BLaER1 treated with 17β-estradiol and CSF1 and Interleukin-3, amounts not matched to agents 10 nM and 100 nM (cell line): Measurements from ENCODE around the gene PDE4DIP.
"Not testable (repeated sequence)": the region's sequence is repeated elsewhere in the genome, so short reads cannot be mapped to it uniquely, and the experiment has no call there.

ENCODE experiments used
- H3K27ac ChIP-seq, 11 experiments: shearing (Covaris generic); formaldehyde crosslinking; 2 replicates each; pipeline ENCODE4 v1.8.1; 2022
- H3K27me3 ChIP-seq, 11 experiments: shearing (Covaris generic); formaldehyde crosslinking; 2 replicates each; pipeline ENCODE4 v1.8.1; 2022
- H3K36me3 ChIP-seq, 11 experiments: shearing (Covaris generic); formaldehyde crosslinking; 2 replicates each; pipeline ENCODE4 v1.8.1; 2022
- H3K4me1 ChIP-seq, 10 experiments: shearing (Covaris generic); formaldehyde crosslinking; 2 replicates each; pipeline ENCODE4 v1.8.1; 2022
- H3K4me2 ChIP-seq, 11 experiments: shearing (Covaris generic); formaldehyde crosslinking; 2 replicates each; pipeline ENCODE4 v1.8.1; 2022
- H3K4me3 ChIP-seq, 10 experiments: shearing (Covaris generic); formaldehyde crosslinking; 2 replicates each; pipeline ENCODE4 v1.8.1; 2022
- H3K9ac ChIP-seq, 11 experiments: shearing (Covaris generic); formaldehyde crosslinking; 2 replicates each; pipeline ENCODE4 v1.8.1; 2022
- H3K9me3 ChIP-seq, 11 experiments: shearing (Covaris generic); formaldehyde crosslinking; replicated peaks in 1 of 11; 2 replicates each; pipeline ENCODE4 v1.8.1; 2022
- H4K20me1 ChIP-seq, 11 experiments: shearing (Covaris generic); formaldehyde crosslinking; 2 replicates each; pipeline ENCODE4 v1.8.1; 2022

PDE4DIP gene

DNA sequence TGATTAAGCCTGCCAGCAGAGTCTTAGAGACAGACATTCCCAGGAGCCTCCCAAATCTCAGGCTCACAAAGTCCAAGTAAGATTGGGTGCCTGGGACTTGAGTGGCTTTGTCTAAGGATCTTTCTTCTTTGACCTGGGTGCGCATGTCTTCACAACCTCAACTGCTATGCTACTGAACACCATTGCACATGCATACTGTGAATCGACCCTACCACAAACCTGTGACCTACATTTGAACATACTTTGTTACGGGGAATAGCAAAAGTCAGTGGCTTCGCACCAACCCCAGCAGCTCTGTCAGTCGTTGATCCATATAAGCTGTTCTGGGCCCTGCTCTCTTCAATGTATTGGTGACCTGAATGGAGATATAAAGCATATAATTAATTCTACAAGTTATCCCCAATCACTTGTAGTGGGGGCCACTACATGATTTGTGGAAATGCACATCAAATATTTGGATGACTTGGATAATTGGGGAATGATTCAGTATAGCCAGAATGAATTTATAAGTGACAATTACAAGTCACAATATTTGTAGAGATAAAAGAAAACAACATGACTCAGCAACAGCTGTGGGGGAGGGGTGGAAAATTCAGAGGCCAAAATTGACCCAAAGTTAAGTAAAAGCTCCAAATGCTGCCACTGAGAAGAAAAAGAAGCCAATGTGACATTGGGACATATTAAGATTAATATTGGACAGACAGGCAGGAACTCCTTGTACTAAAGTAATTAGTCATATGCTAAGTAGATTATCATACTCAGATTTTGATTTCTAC lies 152.4 kb downstream of the PDE4DIP start:
- not testable (repeated sequence) for H3K9me3 ChIP-seq, H4K20me1 ChIP-seq, H3K27me3 ChIP-seq, H3K9ac ChIP-seq, H3K4me3 ChIP-seq, H3K4me1 ChIP-seq, H3K36me3 ChIP-seq, H3K27ac ChIP-seq, H3K4me2 ChIP-seq

DNA sequence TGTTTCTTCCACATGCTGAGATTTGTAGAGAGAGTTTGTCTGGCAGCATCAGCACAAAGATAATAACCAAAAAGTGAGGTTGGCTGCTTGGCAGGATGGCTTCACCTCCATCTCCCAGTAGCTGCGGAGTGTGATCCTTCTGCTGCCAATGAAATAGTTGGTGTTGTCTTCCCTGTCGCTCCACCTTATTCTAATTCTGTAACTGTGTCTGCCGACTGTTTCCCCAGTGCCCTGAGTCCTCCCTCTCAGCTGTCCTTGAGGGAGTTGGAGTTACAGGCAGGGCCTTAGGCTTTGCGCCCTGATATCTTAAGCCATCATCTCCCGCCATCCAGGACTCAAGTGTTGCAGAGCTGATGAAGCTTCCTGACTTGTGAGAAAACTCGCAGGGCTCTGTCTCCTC lies 153.2 kb downstream of the PDE4DIP start:
- H3K4me1 ChIP-seq, H3K27me3 ChIP-seq, H3K27ac ChIP-seq, H4K20me1 ChIP-seq, H3K4me3 ChIP-seq, H3K36me3 ChIP-seq, H3K9me3 ChIP-seq, H3K9ac ChIP-seq, H3K4me2 ChIP-seq: not testable (repeated sequence)

DNA sequence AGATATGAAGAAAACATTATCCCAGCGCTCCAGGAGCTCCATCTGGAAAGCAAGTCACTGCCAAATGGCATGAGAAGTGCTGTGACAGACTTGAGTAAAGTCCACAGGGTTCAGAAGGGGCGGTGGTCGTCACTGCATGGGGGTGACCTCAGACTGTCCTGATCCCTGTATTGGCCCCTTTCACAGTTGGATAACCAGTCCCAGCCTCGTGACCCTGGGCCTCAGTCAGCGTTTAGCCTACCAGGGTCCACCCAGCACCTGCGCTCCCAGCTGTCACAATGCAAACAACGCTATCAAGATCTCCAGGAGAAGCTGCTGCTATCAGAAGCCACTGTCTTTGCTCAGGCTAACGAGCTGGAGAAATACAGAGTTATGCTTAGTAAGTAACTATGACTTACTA lies 158.4 kb downstream of the PDE4DIP start:
- H3K9ac ChIP-seq, H3K4me1 ChIP-seq, H3K9me3 ChIP-seq, H3K27me3 ChIP-seq, H3K4me3 ChIP-seq, H3K27ac ChIP-seq, H3K36me3 ChIP-seq, H3K4me2 ChIP-seq, H4K20me1 ChIP-seq: not testable (repeated sequence)

DNA sequence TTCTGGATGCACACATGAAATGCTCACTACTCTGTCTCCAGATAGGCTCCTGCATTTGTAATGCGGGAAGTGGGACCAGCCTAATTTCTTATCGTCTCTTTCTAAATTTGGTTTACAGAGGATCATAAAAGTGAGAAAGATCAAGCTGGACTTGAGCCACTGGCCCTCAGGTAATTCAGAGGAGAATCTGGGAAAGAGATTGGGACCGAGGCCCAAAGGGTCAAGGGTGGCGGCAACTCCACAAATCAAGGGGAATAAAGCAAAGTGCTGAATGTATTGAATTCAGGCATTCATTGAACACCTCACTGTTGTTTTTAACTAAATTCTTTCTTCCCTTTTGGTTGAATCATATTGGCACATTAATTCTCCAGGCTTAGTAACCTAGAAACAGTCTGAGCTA lies 164.1 kb downstream of the PDE4DIP start:
- not testable (repeated sequence) for H3K4me2 ChIP-seq, H3K27ac ChIP-seq, H3K27me3 ChIP-seq, H3K4me3 ChIP-seq, H4K20me1 ChIP-seq, H3K9ac ChIP-seq, H3K9me3 ChIP-seq, H3K4me1 ChIP-seq, H3K36me3 ChIP-seq

DNA sequence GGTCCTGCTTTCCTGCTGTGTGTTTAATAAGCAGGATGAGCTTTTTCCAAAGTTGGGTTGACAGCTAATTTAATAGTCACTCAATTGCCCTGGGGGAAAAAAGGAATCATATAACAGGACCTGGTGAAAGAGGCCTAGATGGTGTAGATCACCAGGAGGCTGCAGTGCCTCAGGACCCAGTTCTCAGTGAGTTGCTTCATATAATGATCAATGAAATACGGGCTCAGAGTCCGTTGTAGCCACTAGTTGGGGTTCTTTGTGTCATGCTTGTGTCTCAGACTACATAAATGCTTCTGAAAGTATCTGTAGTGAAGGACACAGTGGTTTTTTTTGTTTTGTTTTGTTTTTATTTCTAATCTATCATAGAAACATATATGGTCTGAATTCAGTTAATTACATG lies 164.5 kb downstream of the PDE4DIP start:
- H3K4me1 ChIP-seq, H3K9ac ChIP-seq, H4K20me1 ChIP-seq, H3K27me3 ChIP-seq, H3K36me3 ChIP-seq, H3K4me2 ChIP-seq, H3K4me3 ChIP-seq, H3K27ac ChIP-seq, H3K9me3 ChIP-seq: not testable (repeated sequence)

DNA sequence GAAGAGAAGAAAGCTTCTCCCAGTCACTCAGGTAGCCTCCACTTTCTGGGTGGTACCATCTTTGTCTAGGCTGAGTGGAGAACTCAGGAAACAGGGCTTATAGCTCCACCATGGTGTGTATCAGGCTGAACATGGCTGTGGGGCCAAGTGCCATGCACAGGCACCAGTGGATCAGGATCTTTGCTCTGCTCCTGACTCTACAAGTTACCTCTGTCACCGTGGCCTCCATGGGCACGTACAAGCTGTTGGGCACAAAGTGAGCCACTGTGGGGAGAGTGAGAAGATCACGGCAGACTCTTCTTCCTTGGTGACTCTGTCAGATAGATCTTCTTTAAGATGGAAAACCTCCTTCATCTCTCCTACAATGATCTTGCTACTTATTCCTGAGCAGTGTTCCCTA lies 165.5 kb downstream of the PDE4DIP start:
- H3K4me3 ChIP-seq: not testable (repeated sequence)

DNA sequence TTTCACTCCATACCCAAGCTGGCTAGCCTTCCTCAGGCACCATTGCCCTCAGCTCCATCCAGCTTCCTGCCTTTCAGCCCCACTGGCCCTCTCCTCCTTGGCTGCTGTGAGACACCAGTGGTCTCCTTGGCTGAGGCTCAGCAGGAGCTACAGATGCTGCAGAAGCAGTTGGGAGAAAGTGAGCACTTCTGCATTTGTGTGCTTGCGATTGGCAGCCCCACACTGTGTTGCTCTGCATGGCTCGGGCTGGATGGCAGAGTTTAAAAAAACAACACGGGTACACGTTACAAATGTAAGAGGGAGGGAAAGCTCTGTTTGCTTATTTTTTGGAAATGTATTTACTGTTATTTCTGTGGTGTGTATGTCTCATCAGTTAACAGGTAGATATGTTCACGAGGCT lies 168.4 kb downstream of the PDE4DIP start:
- H3K36me3 ChIP-seq, H3K27me3 ChIP-seq, H3K4me1 ChIP-seq, H3K27ac ChIP-seq, H3K4me3 ChIP-seq, H3K9ac ChIP-seq, H4K20me1 ChIP-seq, H3K9me3 ChIP-seq, H3K4me2 ChIP-seq: not testable (repeated sequence)

More for the DNA sequence above, 165.5 kb downstream of the PDE4DIP start:
- H3K9ac ChIP-seq, H3K36me3 ChIP-seq, H3K27me3 ChIP-seq, H4K20me1 ChIP-seq, H3K9me3 ChIP-seq, H3K4me1 ChIP-seq, H3K4me2 ChIP-seq, H3K27ac ChIP-seq: not testable (repeated sequence)

DNA sequence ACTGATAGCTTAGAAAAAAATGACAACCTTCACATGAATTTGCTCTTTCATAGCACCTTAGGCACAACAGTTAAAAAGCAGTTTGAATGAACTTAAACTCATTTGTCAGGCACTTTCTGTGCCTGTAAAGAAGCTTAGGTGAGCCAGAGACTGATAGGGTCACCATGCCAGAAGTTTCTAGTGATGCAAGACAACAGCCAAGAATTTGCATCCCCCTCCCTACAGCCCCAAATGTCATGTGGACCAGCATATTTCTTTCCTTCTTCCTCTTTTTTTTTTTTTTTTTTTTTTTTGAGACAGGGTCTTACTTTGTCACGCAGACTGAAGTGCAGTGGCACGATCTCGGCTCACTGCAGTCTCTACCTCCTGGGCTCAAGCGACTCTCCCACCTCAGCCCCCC lies 169.3 kb downstream of the PDE4DIP start:
- not testable (repeated sequence) for H3K27ac ChIP-seq, H3K36me3 ChIP-seq, H3K9me3 ChIP-seq, H3K4me2 ChIP-seq, H3K9ac ChIP-seq, H4K20me1 ChIP-seq, H3K4me1 ChIP-seq, H3K4me3 ChIP-seq, H3K27me3 ChIP-seq

DNA sequence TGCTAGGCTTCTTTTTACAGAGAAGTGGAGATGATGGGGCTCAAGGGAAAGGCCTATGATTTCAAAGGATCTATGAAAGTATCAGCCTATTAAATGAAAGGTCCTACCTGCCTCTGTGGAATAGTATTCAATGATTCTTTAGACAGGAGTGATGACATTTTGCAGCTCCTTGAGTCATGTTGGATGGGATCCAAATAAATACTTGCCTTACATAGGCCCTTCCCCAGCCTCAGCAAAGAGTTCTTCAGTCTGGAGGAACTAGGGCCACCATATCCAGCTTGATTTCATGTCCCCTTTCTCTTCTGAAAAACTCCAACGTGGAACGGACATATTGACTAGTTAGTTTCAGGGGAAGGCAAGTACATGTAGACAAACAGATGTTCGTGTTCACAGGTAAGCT lies 171.3 kb downstream of the PDE4DIP start:
- H3K4me2 ChIP-seq, H3K4me1 ChIP-seq, H3K36me3 ChIP-seq, H3K4me3 ChIP-seq, H4K20me1 ChIP-seq, H3K27me3 ChIP-seq, H3K9me3 ChIP-seq, H3K9ac ChIP-seq, H3K27ac ChIP-seq: not testable (repeated sequence)

DNA sequence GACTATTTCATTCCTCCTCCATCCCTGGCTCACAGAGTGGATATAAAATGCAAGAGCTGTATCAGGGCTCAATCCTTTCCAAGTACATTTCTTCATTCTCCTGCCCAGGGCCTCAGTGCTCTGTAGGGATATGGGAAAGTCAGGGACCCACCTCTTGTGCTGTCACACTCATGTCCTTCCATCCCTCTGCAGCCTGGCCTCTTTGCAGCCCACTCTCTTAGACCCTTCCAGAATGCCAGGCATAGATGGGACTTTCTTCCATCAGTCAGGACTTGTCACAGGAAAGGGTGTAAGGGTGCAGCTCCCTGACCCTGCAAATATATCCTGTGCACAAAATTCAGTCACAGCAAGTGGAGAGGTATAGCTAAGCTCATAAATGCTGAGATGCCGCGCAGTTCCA lies 172.4 kb downstream of the PDE4DIP start:
- not testable (repeated sequence) for H3K27ac ChIP-seq, H3K9me3 ChIP-seq, H3K4me3 ChIP-seq, H3K27me3 ChIP-seq, H3K4me1 ChIP-seq, H4K20me1 ChIP-seq, H3K4me2 ChIP-seq, H3K36me3 ChIP-seq, H3K9ac ChIP-seq

DNA sequence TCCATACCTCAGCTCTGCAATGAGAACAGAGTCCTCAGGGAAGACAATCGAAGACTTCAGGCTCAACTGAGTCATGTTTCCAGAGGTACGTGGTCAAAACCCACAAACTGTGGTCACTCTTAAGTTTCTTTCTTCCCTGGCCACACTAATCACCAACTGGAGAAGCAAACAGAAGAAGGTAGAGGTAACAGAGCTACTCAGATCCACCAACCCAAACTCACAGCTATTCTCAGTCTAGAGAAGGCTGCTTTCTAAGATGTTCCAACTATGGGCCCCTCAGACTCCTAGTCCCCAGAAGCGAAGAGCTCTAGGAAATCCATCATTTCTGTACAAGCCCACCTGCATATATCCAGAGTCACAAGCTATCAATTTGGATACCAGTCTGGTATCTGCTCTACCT lies 174.3 kb downstream of the PDE4DIP start:
- not testable (repeated sequence) for H3K4me2 ChIP-seq, H3K9ac ChIP-seq, H3K27ac ChIP-seq, H3K4me3 ChIP-seq, H3K36me3 ChIP-seq, H3K4me1 ChIP-seq, H4K20me1 ChIP-seq, H3K27me3 ChIP-seq, H3K9me3 ChIP-seq

DNA sequence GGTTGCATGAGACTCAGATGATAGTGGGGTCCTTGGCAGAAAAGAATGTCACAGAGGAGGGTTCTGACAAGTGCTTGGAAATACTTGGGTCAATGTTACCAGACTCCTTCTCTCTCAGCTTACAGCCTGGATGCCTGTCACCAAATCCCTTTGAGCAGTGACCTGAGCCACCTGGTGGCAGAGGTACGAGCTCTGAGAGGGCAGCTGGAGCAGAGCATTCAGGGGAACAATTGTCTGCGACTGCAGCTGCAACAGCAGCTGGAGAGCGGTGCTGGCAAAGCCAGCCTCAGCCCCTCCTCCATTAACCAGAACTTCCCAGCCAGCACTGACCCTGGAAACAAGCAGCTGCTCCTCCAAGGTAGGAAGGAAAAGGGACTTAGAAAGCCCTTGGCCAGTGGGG lies 180.1 kb downstream of the PDE4DIP start:
- H3K9me3 ChIP-seq, H4K20me1 ChIP-seq, H3K27me3 ChIP-seq, H3K4me2 ChIP-seq, H3K27ac ChIP-seq, H3K36me3 ChIP-seq, H3K4me3 ChIP-seq, H3K4me1 ChIP-seq, H3K9ac ChIP-seq: not testable (repeated sequence)

DNA sequence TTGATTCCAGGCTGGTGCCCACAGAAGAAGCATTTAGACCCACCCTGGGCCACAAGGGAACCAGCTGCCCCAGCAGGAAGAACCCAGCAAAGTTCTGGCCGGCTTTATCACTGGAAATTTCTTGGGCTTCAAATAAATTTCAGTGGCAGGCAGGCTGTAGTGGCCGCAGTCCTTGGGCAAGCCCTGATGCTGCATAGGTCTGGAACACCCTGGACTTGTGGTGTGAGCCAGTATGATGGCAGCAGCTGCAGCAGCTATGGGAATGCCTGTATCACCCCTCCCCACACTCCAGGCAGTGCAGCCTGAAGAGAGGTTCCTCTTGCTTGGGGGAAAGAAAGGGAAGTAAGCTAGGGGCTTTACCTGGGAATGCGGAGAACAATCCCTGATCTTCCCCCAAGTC lies 189.7 kb downstream of the PDE4DIP start:
- H4K20me1 ChIP-seq, H3K27ac ChIP-seq: not testable (repeated sequence)

DNA sequence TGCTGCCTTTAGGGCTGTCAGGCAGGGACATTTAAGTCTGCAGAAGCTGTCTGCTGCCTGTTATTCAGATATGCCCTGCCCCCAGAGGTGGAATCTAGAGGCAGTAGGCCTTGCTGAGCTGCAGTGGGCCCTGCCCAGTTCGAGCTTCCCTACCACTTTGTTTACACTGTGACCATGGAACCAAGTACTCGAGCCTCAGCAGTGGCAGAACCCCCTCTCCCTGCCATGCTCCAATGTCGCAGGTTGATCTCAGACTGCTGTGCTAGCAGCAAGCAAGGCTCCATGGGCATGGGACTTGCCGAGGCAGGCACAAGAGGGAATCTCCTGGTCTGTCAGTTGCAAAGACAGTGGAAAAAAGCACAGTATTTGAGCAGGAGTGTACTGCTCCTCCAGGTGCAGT lies 198.8 kb downstream of the PDE4DIP start:
- not testable (repeated sequence) for H3K27me3 ChIP-seq, H4K20me1 ChIP-seq, H3K4me1 ChIP-seq, H3K27ac ChIP-seq, H3K4me3 ChIP-seq, H3K4me2 ChIP-seq, H3K9ac ChIP-seq, H3K36me3 ChIP-seq
- H3K9me3 ChIP-seq: peaks cover 0 to 17% (median 8%) of the 10 kb centered on the region in 11 experiments; a peak in 14 of 22 replicates

More for the DNA sequence above, 189.7 kb downstream of the PDE4DIP start:
- H3K27me3 ChIP-seq, H3K9ac ChIP-seq, H3K36me3 ChIP-seq, H3K4me1 ChIP-seq, H3K9me3 ChIP-seq, H3K4me2 ChIP-seq, H3K4me3 ChIP-seq: not testable (repeated sequence)

DNA sequence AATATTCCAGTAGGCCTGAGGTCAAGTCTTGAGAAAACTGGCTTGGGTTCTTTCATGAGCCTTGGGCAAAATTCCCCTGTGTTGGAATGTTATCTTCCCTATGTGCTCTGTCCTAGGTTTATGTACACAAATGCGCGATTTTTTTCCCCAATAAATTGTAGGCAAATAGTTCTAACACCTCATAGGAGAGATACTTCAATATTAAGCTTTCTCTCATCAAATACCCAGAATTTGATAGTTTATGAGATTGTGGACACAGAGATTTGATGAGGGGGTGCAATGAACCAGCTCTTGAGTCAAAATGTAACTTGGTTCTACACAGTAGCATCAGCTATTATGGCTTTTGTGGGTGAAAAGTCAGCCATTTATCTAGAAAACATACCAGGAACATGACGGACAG lies 220.4 kb downstream of the PDE4DIP start:
- not testable (repeated sequence) for H3K9me3 ChIP-seq, H3K27me3 ChIP-seq, H4K20me1 ChIP-seq, H3K4me3 ChIP-seq, H3K9ac ChIP-seq, H3K4me2 ChIP-seq, H3K36me3 ChIP-seq, H3K27ac ChIP-seq, H3K4me1 ChIP-seq
